ENCODE data around the gene KCNAB2. TPM values are rescaled to one million over a fixed set of nuclear protein-coding genes. Genes with fewer than 3 reads are reported as not detected.

KCNAB2 gene
- total RNA-seq, 1 experiment from 2014 or later, result 10.3 TPM

GRCh38 chr1:6097117-6097595 lies 51.5 kb downstream of the KCNAB2 start:
- H3K27ac Mint-ChIP-seq, result peak overlapping the region; percentile 83; the same call in 1 of the 2 replicates
- ChIA-PET CTCF (interaction anchor here (1.3 to 1.8 kb wide), 3 partner anchors 12 to 63 kb away, joined by 4 to 8 read pairs (median 5); no protein-coding TSS in a partner anchor), POLR2A (no interaction called here)
- H3K4me1 Mint-ChIP-seq, result no peaks in the 10 kb centered on the region
- ATAC-seq (no peak), DNase-seq (ENCODE audit: low spot score) (no peak)
- no peak for TF ChIP-seq ZNF512 (CRISPR knock-in tag; IDR thresholded peaks at IDR 0.05; ENCODE audit: borderline replicate concordance)
- no peaks in the 10 kb centered on the region for H3K9me3 Mint-ChIP-seq
- no peaks in the 10 kb centered on the region for H3K36me3 Mint-ChIP-seq
- no peak overlapping the region for H3K4me3 Mint-ChIP-seq
- H3K27me3 Mint-ChIP-seq (ENCODE audit: low read depth), result no peaks in the 10 kb centered on the region

DNA sequence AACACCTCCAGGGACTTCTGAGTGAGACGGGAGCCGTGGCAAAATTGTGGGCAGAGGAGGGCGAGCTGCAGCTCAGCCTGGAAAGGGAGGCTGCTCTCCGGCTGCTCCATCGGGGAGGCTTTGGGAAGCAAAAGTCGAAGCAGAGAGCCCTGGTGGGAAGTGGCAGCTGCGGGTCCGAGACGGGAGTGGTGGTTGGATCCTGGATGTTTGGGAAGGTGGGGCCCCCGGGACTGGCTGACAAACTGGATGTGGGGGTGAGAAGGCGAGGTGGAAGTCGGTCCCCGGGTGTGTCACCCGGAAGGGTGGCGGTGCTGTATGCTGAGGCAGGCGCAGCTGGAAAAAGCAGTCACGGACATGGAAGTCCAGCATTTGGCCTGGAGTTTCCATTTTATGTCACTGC lies 52.1 kb downstream of the KCNAB2 start:
- Mint-ChIP-seq H3K4me1 (no peaks in the 10 kb centered on the region), H3K4me3 (no peak overlapping the region), H3K9me3 (no peaks in the 10 kb centered on the region), H3K27ac (peak overlapping the region; percentile 83), H3K27me3 (ENCODE audit: low read depth) (no peaks in the 10 kb centered on the region), H3K36me3 (no peaks in the 10 kb centered on the region)
- CTCF ChIA-PET, result interaction anchor here (1.3 to 1.8 kb wide), 3 partner anchors 11 to 64 kb away, joined by 4 to 8 read pairs (median 5); no protein-coding TSS in a partner anchor
- ATAC-seq (no peak), DNase-seq (ENCODE audit: low spot score) (no peak)
- TF ChIP-seq NFE2L1 (CRISPR knock-in tag; IDR thresholded peaks at IDR 0.05) (no peak), JAZF1 (CRISPR knock-in tag; IDR thresholded peaks at IDR 0.05) (no peak), IRF2 (CRISPR knock-in tag; IDR thresholded peaks at IDR 0.05; ENCODE audit: borderline replicate concordance, low read depth) (no peak), PRRX2 (CRISPR knock-in tag; IDR thresholded peaks at IDR 0.05) (no peak), ARID4B (CRISPR knock-in tag; IDR thresholded peaks at IDR 0.05; ENCODE audit: borderline replicate concordance) (no peak), ZNF396 (CRISPR knock-in tag; IDR thresholded peaks at IDR 0.05; ENCODE audit: borderline replicate concordance) (no peak), TEAD1 (CRISPR knock-in tag; IDR thresholded peaks at IDR 0.05) (no peak), SP1 (CRISPR knock-in tag; conservative IDR thresholded peaks at IDR 0.05) (no peak), NFATC4 (CRISPR knock-in tag; IDR thresholded peaks at IDR 0.05) (no peak)
- TF ChIP-seq, protein P1, sequence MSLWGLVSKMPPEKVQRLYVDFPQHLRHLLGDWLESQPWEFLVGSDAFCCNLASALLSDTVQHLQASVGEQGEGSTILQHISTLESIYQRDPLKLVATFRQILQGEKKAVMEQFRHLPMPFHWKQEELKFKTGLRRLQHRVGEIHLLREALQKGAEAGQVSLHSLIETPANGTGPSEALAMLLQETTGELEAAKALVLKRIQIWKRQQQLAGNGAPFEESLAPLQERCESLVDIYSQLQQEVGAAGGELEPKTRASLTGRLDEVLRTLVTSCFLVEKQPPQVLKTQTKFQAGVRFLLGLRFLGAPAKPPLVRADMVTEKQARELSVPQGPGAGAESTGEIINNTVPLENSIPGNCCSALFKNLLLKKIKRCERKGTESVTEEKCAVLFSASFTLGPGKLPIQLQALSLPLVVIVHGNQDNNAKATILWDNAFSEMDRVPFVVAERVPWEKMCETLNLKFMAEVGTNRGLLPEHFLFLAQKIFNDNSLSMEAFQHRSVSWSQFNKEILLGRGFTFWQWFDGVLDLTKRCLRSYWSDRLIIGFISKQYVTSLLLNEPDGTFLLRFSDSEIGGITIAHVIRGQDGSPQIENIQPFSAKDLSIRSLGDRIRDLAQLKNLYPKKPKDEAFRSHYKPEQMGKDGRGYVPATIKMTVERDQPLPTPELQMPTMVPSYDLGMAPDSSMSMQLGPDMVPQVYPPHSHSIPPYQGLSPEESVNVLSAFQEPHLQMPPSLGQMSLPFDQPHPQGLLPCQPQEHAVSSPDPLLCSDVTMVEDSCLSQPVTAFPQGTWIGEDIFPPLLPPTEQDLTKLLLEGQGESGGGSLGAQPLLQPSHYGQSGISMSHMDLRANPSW (CRISPR knock-in tag; conservative IDR thresholded peaks at IDR 0.05; ENCODE audit: low read depth), result no peak
- TF ChIP-seq, protein P2, sequence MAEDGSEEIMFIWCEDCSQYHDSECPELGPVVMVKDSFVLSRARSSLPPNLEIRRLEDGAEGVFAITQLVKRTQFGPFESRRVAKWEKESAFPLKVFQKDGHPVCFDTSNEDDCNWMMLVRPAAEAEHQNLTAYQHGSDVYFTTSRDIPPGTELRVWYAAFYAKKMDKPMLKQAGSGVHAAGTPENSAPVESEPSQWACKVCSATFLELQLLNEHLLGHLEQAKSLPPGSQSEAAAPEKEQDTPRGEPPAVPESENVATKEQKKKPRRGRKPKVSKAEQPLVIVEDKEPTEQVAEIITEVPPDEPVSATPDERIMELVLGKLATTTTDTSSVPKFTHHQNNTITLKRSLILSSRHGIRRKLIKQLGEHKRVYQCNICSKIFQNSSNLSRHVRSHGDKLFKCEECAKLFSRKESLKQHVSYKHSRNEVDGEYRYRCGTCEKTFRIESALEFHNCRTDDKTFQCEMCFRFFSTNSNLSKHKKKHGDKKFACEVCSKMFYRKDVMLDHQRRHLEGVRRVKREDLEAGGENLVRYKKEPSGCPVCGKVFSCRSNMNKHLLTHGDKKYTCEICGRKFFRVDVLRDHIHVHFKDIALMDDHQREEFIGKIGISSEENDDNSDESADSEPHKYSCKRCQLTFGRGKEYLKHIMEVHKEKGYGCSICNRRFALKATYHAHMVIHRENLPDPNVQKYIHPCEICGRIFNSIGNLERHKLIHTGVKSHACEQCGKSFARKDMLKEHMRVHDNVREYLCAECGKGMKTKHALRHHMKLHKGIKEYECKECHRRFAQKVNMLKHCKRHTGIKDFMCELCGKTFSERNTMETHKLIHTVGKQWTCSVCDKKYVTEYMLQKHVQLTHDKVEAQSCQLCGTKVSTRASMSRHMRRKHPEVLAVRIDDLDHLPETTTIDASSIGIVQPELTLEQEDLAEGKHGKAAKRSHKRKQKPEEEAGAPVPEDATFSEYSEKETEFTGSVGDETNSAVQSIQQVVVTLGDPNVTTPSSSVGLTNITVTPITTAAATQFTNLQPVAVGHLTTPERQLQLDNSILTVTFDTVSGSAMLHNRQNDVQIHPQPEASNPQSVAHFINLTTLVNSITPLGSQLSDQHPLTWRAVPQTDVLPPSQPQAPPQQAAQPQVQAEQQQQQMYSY (CRISPR knock-in tag; IDR thresholded peaks at IDR 0.05), result no peak
- TF ChIP-seq, protein P3, sequence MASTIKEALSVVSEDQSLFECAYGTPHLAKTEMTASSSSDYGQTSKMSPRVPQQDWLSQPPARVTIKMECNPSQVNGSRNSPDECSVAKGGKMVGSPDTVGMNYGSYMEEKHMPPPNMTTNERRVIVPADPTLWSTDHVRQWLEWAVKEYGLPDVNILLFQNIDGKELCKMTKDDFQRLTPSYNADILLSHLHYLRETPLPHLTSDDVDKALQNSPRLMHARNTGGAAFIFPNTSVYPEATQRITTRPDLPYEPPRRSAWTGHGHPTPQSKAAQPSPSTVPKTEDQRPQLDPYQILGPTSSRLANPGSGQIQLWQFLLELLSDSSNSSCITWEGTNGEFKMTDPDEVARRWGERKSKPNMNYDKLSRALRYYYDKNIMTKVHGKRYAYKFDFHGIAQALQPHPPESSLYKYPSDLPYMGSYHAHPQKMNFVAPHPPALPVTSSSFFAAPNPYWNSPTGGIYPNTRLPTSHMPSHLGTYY (CRISPR knock-in tag; IDR thresholded peaks at IDR 0.05), result no peak
- TF ChIP-seq, protein P4, sequence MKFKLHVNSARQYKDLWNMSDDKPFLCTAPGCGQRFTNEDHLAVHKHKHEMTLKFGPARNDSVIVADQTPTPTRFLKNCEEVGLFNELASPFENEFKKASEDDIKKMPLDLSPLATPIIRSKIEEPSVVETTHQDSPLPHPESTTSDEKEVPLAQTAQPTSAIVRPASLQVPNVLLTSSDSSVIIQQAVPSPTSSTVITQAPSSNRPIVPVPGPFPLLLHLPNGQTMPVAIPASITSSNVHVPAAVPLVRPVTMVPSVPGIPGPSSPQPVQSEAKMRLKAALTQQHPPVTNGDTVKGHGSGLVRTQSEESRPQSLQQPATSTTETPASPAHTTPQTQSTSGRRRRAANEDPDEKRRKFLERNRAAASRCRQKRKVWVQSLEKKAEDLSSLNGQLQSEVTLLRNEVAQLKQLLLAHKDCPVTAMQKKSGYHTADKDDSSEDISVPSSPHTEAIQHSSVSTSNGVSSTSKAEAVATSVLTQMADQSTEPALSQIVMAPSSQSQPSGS (CRISPR knock-in tag; IDR thresholded peaks at IDR 0.05; ENCODE audit: borderline replicate concordance, low read depth), result no peak
- TF ChIP-seq, protein P5, sequence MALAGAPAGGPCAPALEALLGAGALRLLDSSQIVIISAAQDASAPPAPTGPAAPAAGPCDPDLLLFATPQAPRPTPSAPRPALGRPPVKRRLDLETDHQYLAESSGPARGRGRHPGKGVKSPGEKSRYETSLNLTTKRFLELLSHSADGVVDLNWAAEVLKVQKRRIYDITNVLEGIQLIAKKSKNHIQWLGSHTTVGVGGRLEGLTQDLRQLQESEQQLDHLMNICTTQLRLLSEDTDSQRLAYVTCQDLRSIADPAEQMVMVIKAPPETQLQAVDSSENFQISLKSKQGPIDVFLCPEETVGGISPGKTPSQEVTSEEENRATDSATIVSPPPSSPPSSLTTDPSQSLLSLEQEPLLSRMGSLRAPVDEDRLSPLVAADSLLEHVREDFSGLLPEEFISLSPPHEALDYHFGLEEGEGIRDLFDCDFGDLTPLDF (CRISPR knock-in tag; IDR thresholded peaks at IDR 0.05), result no peak
- POLR2A ChIA-PET, result no interaction called here

Measured in WTC11 (cell line).